Uterine smooth muscle cell (primary cell): ENCODE data around the gene CSRNP3. TPM values are rescaled to one million over a fixed set of nuclear protein-coding genes. Genes with fewer than 3 reads are reported as not detected.

Experiments used
- total RNA-seq: library from RNA; depleted of rRNA; stranded (reverse); fragments of >200 nt; gene quantifications from 2 replicates; pipeline ENCODE4 v1.2.3, GENCODE V29; 2014

CSRNP3 gene, protein sequence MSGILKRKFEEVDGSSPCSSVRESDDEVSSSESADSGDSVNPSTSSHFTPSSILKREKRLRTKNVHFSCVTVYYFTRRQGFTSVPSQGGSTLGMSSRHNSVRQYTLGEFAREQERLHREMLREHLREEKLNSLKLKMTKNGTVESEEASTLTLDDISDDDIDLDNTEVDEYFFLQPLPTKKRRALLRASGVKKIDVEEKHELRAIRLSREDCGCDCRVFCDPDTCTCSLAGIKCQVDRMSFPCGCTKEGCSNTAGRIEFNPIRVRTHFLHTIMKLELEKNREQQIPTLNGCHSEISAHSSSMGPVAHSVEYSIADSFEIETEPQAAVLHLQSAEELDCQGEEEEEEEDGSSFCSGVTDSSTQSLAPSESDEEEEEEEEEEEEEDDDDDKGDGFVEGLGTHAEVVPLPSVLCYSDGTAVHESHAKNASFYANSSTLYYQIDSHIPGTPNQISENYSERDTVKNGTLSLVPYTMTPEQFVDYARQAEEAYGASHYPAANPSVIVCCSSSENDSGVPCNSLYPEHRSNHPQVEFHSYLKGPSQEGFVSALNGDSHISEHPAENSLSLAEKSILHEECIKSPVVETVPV
- total RNA-seq, result 1.8 and 1.9 TPM in 2 replicates

DNA sequence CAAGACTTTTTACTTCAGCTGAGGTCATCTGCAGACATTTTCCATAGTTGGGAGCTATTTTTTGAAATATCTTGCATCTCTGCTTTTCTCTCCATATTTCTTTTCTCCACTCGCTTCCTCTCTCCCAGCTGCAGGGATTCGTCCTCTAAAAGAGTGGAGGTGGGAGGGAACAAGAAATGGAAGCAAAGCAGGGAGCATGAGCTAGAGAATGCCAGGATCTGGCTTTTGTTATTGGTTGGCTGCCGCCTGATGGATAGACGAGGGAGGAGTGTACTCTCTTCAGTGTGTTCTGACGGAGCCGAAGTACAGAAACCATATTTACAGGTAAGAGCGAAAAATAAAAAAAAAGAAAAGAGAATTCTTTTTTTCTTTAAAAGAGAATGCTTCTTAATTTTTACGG is at the start of gene CSRNP3:
CSRNP3 (plus strand) TSS at position 282 of the 400 bp plus-strand sequence. CDS start 125,368 bp downstream, outside the sequence.

Other genes starting within 250 kb of the CSRNP3 start
- 4.1 and 6.4 TPM in 2 replicates for gene SCN2A, start 230.3 kb upstream of the CSRNP3 start, total RNA-seq